Naive thymus-derived CD4-positive, alpha-beta T cell (primary cell): ENCODE data around the gene SYNPO2L. TPM values are rescaled to one million over a fixed set of nuclear protein-coding genes. Genes with fewer than 3 reads are reported as not detected.
"Not testable (repeated sequence)": the region's sequence is repeated elsewhere in the genome, so short reads cannot be mapped to it uniquely, and the experiment has no call there.

ENCODE experiments used
- ATAC-seq: fragments of 150-1000 bp; cut with Tn5 transposase; 2 replicates; pipeline ENCODE4 v1.10.0; 2021; ENCODE audit warnings: mild to moderate bottlenecking, moderate library complexity
- CTCF ChIA-PET: fragments of 350-600 bp; sonication (Branson Sonifier 250); formaldehyde crosslinking; loops from one replicate; lab custom pipeline; 2021; ENCODE audit warnings: antibody characterized with exemption; lab: Charles Lee
- POLR2A ChIA-PET: fragments of 350-600 bp; sonication (Branson Sonifier 250); formaldehyde crosslinking; loops from one replicate; lab custom pipeline; 2021; ENCODE audit warnings: antibody characterized with exemption, inconsistent platforms; lab: Charles Lee
- DNase-seq, 9 donors: peaks; one replicate each; pipeline versions ENCODE4 v3.0.0 to v3.0.0-alpha.2; 2020 to 2022; ENCODE audit warnings: mixed read lengths in 1 of 9
- H3K27ac ChIP-seq: one replicate; pipeline ENCODE4 v1.7.0; 2013; ENCODE audit warnings: mild to moderate bottlenecking, low read depth, low read length, moderate library complexity
- H3K27me3 ChIP-seq, 2 donors: one replicate each; pipeline ENCODE4 v1.7.0; 2013; ENCODE audit warnings: low read length in 2 of 2, mild to moderate bottlenecking in 2 of 2, moderate library complexity in 2 of 2; ENCODE audit not compliant: control insufficient read depth in 2 of 2, insufficient read depth in 2 of 2
- H3K36me3 ChIP-seq, 3 experiments: 1 replicate in 2 of 3; 2 replicates in 1 of 3; pipeline ENCODE4 v1.7.0; 2013; ENCODE audit warnings: low read length in 3 of 3, mild to moderate bottlenecking in 3 of 3, moderate library complexity in 1 of 3; ENCODE audit not compliant: insufficient read depth in 3 of 3, control insufficient read depth in 2 of 3
- H3K4me1 ChIP-seq, 2 donors: one replicate each; pipeline ENCODE4 v1.7.0; 2013; ENCODE audit warnings: low read length in 2 of 2, mild to moderate bottlenecking in 2 of 2, moderate library complexity in 1 of 2; ENCODE audit not compliant: control insufficient read depth in 2 of 2, insufficient read depth in 2 of 2
- H3K4me3 ChIP-seq: 2 replicates; pipeline ENCODE4 v1.7.0; 2013; ENCODE audit warnings: mild to moderate bottlenecking, low read length
- H3K9me3 ChIP-seq, 3 experiments: 1 replicate in 2 of 3; 2 replicates in 1 of 3; pipeline ENCODE4 v1.7.0; 2013; ENCODE audit warnings: low read length in 3 of 3; ENCODE audit not compliant: control insufficient read depth in 2 of 3
- H3K27ac Mint-ChIP-seq, 9 donors: one replicate each; pipeline ENCODE4 v1.8.0; 2020 to 2022; ENCODE audit warnings: mixed read lengths in 9 of 9, mild to moderate bottlenecking in 8 of 9, moderate library complexity in 5 of 9, inconsistent platforms in 2 of 9
- H3K27me3 Mint-ChIP-seq, 5 donors: one replicate each; pipeline ENCODE4 v1.8.0; 2021 to 2022; ENCODE audit warnings: mixed read lengths in 5 of 5, mild to moderate bottlenecking in 1 of 5
- H3K36me3 Mint-ChIP-seq, 5 donors: one replicate each; pipeline ENCODE4 v1.8.0; 2020 to 2022; ENCODE audit warnings: mixed read lengths in 5 of 5, mild to moderate bottlenecking in 3 of 5, inconsistent platforms in 1 of 5
- H3K4me1 Mint-ChIP-seq, 7 donors: one replicate each; pipeline ENCODE4 v1.8.0; 2020 to 2022; ENCODE audit warnings: mixed read lengths in 7 of 7, mild to moderate bottlenecking in 3 of 7, inconsistent platforms in 1 of 7
- H3K4me3 Mint-ChIP-seq, 10 donors: one replicate each; pipeline ENCODE4 v1.8.0; 2020 to 2022; ENCODE audit warnings: mild to moderate bottlenecking in 10 of 10, mixed read lengths in 10 of 10, moderate library complexity in 6 of 10, inconsistent platforms in 2 of 10
- H3K9me3 Mint-ChIP-seq, 11 donors: one replicate each; pipeline ENCODE4 v1.8.0; 2020 to 2022; ENCODE audit warnings: mixed read lengths in 11 of 11, mild to moderate bottlenecking in 4 of 11, inconsistent platforms in 1 of 11, moderate library complexity in 1 of 11
- intact Hi-C, 2 donors: fragments of 100-400 bp; cut with micrococcal nuclease; formaldehyde crosslinking; loops; one replicate each; pipeline ENCODE4 v1.15.1; 2023
- polyA plus RNA-seq, 2 donors: library from polyadenylated mRNA; unstranded; fragments of 300-500 nt; fragmentation: Illumina TruSeq; gene quantifications; one replicate each; pipeline ENCODE4 v1.2.3, GENCODE V29; 2021
- total RNA-seq, 6 experiments: library from RNA in 5 of 6; stranded (reverse) in 5 of 6; gene quantifications; 1 replicate in 5 of 6; 2 replicates in 1 of 6; pipeline ENCODE4 v1.2.3 and lab custom pipeline; 2021 to 2026

The SYNPO2L gene
- total RNA-seq (under 1 TPM in 2 of 5 experiments, not detected in 3; 0.08 to 0.12 TPM), polyA plus RNA-seq (not detected), total RNA-seq (lab: John Stamatoyannopoulos, UW) (not detected)

DNA sequence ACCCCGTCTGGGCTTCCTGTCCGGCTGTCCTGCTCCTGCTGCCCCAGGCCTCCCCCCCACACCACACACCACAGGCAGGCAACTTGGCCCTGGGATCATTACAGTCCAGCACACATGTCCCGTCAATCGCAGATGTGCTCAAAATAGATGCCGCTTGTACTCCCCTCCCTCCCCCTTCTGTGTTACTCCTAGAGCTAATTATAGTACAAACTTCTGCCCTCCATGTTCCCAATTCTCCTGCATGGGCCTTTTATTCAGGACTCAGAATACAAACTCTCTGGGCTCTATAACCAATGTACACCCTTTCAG lies at the start of gene SYNPO2L:
Gene SYNPO2L (minus strand): TSS at position 40 of the 309 bp plus-strand sequence. CDS start 107 bp downstream, outside the sequence.
- Mint-ChIP-seq H3K27ac (no peak within 1 kb of the TSS), H3K27me3 (no peaks in the 10 kb centered on the region), H3K9me3 (no peaks in the 10 kb centered on the region), H3K4me3 (no peak within 1 kb of the TSS), H3K4me1 (peaks cover 0 to 6% (median 0%) of the 10 kb centered on the region in 7 donors), H3K36me3 (no peaks in the 10 kb centered on the region)
- Histone ChIP-seq H3K27me3 (no peaks in the 10 kb centered on the region), H3K4me3 (no peak within 1 kb of the TSS), H3K4me1 (no peaks in the 10 kb centered on the region), H3K27ac (no peak within 1 kb of the TSS), H3K36me3 (no peaks in the 10 kb centered on the region), H3K9me3 (no peaks in the 10 kb centered on the region)
- no peak for ATAC-seq
- no peak for DNase-seq
- intact Hi-C loops, result no loop called here
- ChIA-PET POLR2A (no interaction called here), CTCF (no interaction called here)

DNA sequence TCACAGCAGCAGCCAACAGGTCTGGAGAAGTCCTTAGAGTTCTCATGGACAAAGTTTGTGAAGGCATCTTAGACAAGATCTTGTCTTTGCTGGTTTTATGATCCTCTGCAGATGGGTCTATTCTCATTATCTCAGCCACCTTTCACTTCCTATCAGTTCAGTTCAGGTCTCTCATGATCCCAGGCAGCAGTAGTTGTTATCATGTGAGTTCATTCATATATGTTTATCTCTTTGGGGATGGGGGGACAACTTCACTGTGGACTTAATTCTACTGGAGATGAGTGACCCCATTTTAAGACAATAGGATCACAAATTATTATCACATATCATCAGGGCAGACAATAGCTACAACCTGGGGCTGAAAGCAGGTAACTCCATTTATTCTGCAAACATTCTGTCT lies 48.1 kb upstream of the SYNPO2L start:
- intact Hi-C loops, CTCF ChIA-PET, ATAC-seq, POLR2A ChIA-PET, H3K9me3 ChIP-seq, H3K4me3 Mint-ChIP-seq, H3K4me1 ChIP-seq, H3K27ac Mint-ChIP-seq, H3K4me3 ChIP-seq, H3K27me3 ChIP-seq, H3K27me3 Mint-ChIP-seq, H3K27ac ChIP-seq, H3K9me3 Mint-ChIP-seq, H3K36me3 ChIP-seq, H3K4me1 Mint-ChIP-seq, DNase-seq: not testable (repeated sequence)
- peaks cover 4 to 34% (median 15%) of the 10 kb centered on the region in 5 donors for H3K36me3 Mint-ChIP-seq

GRCh38 chr10:73698819-73699218 lies 43.0 kb upstream of the SYNPO2L start:
- intact Hi-C loops, ATAC-seq, POLR2A ChIA-PET: not testable (repeated sequence)

GRCh38 chr10:73697675-73698159 lies 41.9 kb upstream of the SYNPO2L start, which contains the start of gene AGAP5:
AGAP5 (minus strand) TSS chr10:73698109; CDS start chr10:73697755, 354 bp downstream.
- DNase-seq, H3K27ac ChIP-seq, H3K4me1 Mint-ChIP-seq, H3K9me3 ChIP-seq, H3K4me1 ChIP-seq, H3K27ac Mint-ChIP-seq, intact Hi-C loops, H3K9me3 Mint-ChIP-seq, H3K27me3 Mint-ChIP-seq, CTCF ChIA-PET, ATAC-seq, H3K4me3 Mint-ChIP-seq, H3K36me3 ChIP-seq, H3K27me3 ChIP-seq, H3K4me3 ChIP-seq, POLR2A ChIA-PET: not testable (repeated sequence)
- H3K36me3 Mint-ChIP-seq, result peaks cover 4 to 25% (median 8%) of the 10 kb centered on the region in 5 donors

More at GRCh38 chr10:73698819-73699218, 43.0 kb upstream of the SYNPO2L start:
- H3K4me1 ChIP-seq, H3K27me3 ChIP-seq, CTCF ChIA-PET, H3K4me3 Mint-ChIP-seq, H3K27ac ChIP-seq, H3K9me3 ChIP-seq, H3K9me3 Mint-ChIP-seq, H3K27ac Mint-ChIP-seq, H3K4me3 ChIP-seq, DNase-seq, H3K36me3 ChIP-seq, H3K4me1 Mint-ChIP-seq, H3K27me3 Mint-ChIP-seq: not testable (repeated sequence)
- H3K36me3 Mint-ChIP-seq, result peaks cover 4 to 27% (median 12%) of the 10 kb centered on the region in 5 donors

DNA sequence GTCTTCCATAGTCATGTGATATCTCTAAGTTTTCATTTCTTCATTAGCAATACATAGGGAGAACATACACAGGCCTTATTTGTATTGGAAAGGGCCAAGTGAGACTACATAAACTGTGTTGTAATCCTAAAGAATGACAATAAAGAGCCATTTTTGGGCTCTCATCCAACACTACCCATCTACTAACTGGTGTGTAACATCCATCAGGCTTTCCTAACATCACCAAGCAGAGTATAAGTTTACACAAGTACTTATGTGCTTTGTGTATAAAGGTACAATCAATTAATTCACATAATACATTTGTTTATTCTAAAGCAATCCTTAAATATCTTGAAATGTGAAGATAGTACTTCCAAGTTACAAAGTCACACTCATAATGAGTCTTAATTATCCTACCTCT lies 39.5 kb upstream of the SYNPO2L start:
- H3K4me3 Mint-ChIP-seq, H3K4me1 Mint-ChIP-seq, H3K36me3 ChIP-seq, H3K27ac ChIP-seq, CTCF ChIA-PET, H3K27me3 Mint-ChIP-seq, DNase-seq, H3K9me3 ChIP-seq, H3K27me3 ChIP-seq, H3K27ac Mint-ChIP-seq, H3K4me3 ChIP-seq, ATAC-seq, H3K4me1 ChIP-seq, H3K9me3 Mint-ChIP-seq, intact Hi-C loops, POLR2A ChIA-PET: not testable (repeated sequence)
- H3K36me3 Mint-ChIP-seq, result peaks cover 0 to 20% (median 4%) of the 10 kb centered on the region in 5 donors

DNA sequence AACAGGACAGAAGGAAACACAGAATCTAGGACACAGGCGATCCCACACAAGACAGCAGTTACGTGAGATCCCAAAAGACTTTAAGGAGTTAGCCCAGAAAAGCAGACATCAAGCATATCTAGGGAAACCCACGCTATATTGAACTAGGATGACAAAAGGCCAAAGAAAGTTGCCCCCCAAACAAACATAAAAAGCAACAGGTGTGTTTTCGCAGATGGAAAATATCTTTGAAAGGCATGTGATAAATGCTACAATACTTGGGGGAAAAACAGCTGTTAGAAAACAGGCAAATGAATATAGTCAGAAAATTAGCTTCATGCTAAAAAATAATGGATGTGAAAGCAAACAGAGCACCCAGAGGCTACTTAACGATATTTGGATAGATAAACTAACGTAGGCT lies 34.9 kb upstream of the SYNPO2L start:
- H3K4me1 Mint-ChIP-seq, DNase-seq, H3K36me3 ChIP-seq, H3K9me3 ChIP-seq, H3K4me3 Mint-ChIP-seq, CTCF ChIA-PET, H3K27ac ChIP-seq, POLR2A ChIA-PET, H3K27ac Mint-ChIP-seq, intact Hi-C loops, H3K4me1 ChIP-seq, H3K4me3 ChIP-seq, H3K9me3 Mint-ChIP-seq, H3K27me3 ChIP-seq, H3K27me3 Mint-ChIP-seq, ATAC-seq: not testable (repeated sequence)
- H3K36me3 Mint-ChIP-seq, result peaks cover 0 to 19% (median 5%) of the 10 kb centered on the region in 5 donors

GRCh38 chr10:73689596-73689995 lies 33.8 kb upstream of the SYNPO2L start:
- H3K9me3 ChIP-seq, POLR2A ChIA-PET, DNase-seq, H3K4me1 ChIP-seq, ATAC-seq, H3K27me3 Mint-ChIP-seq, CTCF ChIA-PET, H3K27ac Mint-ChIP-seq, intact Hi-C loops, H3K27ac ChIP-seq, H3K4me1 Mint-ChIP-seq, H3K36me3 ChIP-seq, H3K4me3 ChIP-seq, H3K9me3 Mint-ChIP-seq, H3K4me3 Mint-ChIP-seq, H3K27me3 ChIP-seq: not testable (repeated sequence)
- H3K36me3 Mint-ChIP-seq, result peaks cover 0 to 21% (median 5%) of the 10 kb centered on the region in 5 donors
